ENCODE results near the gene PDE9A.

- no peak for TF ChIP-seq CTCF (IDR thresholded peaks at IDR 0.05; ENCODE audit: poor library complexity)
- TF ChIP-seq EZH2 (IDR thresholded peaks at IDR 0.05; ENCODE audit: borderline replicate concordance), result no peak
Measured at GRCh38 chr21:42661688-42662429, 8.4 kb downstream of the PDE9A start.
